HG03558 (cell line): ENCODE measurements around the gene WDR47.
"Not testable (repeated sequence)": the region's sequence is repeated elsewhere in the genome, so short reads cannot be mapped to it uniquely, and the experiment has no call there.

ENCODE experiments used
- ATAC-seq: cut with Tn5 transposase; IDR thresholded peaks from one replicate; pipeline ENCODE4 v1.9.1; 2021; ENCODE audit warnings: moderate number of reproducible peaks; ENCODE audit not compliant: unreplicated experiment; ENCODE audit errors: extremely low read depth

The WDR47 gene

GRCh38 chr1:109056064-109056463 is 14.2 kb upstream of the WDR47 start:
- ATAC-seq = no peak

DNA sequence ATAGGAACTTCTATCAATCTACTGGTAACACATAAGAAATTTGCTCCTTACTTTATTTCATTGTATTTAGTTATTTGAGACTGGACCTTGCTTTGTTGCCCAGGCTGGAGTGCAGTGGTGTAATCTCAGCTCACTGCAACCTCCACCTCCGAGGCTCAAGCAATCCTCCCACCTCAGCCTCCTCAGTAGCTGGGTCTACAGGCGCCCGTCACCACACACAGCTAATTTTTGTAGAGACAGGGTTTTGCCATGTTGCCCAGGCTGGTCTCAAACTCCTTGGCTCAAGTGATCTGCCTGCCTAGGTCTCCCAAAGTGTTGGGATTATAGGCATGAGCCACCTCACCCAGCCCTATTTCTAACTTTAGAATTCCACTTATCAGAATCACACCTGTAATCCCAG is 10.2 kb upstream of the WDR47 start:
- ATAC-seq = not testable (repeated sequence)

DNA sequence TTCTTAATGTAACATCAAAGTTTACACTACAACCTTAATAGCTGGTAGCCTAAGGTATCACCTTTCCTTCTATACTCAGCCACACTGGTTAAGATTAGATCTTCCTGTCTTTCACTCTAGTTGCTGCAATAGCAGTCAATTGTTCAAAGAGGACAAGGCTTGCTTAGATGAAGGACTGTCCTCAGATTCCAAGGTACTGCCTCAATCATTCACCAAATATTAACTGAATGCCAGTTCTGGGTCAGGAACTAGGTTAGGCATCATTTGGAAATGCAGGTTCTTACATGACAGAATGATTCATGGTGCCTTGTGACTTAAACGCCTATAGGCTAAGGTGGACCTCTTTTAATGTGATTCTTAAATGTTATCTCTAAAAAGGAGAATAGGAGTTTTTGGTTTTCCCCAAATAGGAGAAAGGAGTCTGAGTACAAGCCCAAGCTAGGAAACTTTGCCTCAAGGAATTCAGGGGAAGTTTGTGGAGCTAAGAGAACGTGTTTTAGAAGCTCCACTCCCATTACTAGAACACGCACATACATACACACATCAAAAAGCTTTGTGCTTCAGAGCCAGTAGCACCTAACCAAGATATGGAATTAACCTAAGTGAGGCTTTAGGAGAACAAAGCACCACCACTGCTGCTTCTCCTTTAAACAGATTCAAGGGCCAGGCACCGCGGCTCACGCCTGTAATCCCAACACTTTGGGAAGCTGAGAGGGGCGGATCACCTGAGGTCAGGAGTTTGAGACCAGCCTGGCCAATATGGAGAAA is 8.5 kb upstream of the WDR47 start:
- no peak for ATAC-seq

DNA sequence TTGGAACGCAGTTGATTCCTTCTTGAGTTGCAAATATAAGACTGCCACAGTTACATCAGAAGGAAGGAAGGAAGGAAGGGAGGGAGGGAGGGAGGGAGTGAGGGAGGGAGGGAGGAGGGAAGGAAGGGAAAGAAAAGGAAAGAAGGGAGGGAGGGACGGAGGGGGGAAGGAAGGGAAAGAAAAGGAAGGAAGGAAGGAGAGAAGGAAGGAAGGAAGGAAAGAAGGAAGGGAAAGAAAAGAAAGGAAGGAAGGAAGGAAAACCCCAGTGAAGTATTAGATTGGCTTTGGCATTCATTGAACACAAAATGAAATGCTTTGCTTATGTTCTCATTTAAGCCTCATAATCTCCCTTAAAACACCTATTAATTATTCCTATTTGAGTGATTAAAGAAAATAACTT is 6.4 kb upstream of the WDR47 start:
- ATAC-seq = no peak

DNA sequence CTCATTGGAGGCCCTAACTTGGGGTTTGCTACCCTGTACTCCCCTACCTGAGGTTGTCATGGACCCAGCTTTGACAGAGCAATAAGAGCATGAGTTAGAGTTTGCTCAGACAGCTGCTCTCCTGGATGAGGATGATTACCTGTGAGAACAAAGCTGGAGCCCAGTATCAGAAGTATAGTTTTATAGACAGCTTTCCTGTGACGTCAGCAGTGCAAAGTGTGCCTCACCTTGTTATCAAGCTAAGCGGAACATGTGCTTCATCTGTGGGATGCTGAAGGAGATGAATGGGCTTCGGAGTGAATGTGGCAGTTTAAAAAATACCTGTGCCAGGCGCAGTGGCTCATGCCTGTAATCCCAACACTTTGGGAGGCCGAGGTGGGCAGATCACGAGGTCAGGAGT is 5.4 kb upstream of the WDR47 start:
- no peak for ATAC-seq

DNA sequence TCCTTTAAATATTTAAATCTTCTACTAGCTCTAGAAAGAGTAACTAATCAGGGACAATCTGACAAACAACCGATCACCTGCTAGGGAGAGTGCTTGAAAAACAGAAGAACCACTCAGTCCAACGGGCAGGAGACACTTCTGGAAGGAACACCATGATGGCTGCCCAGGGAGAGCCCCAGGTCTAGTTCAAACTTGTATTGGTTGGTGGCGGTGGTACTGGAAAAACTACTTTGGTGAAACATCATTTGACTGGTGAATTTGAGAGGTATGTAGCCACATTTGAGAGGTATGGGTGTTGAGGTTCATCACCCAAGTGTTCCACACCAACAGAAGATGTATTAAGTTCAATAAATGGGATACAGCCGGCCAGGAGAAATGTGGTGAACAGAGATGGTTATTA is 4.8 kb upstream of the WDR47 start:
- ATAC-seq = no peak

- ATAC-seq = no peak
Observed at GRCh38 chr1:109045595-109045994, 3.7 kb upstream of the WDR47 start.

DNA sequence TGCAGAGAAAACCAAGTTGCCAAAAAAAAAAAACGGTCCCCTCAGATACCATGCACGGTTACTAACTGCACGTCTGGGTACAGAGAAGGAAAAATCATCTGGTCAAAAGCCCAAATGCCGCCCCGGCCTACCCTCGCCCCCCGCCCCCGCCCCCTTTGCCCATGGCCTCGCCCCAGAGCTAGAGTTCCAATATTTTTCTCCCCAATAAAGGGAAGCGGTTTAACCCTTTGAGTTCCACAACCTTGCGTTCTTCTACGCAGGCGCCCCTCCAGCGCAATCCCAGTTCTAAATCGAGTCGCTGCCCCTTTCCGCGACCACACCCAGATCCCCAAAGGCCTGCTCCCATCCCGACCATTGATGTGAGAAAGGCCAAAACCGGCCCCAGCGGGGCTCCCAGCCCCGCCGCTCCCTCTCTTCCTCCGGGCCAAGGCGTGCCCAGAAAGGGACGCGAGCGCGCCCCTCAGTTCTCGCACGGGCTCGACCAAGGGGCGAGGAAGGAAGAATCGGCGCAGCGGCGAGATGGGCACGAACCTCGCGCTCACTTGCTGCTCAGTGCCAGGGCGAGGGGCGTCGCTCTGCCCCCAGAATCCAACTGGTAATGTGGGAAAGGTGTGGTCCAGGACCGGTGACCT is 797 bp downstream of the WDR47 start:
- ATAC-seq = no peak

DNA sequence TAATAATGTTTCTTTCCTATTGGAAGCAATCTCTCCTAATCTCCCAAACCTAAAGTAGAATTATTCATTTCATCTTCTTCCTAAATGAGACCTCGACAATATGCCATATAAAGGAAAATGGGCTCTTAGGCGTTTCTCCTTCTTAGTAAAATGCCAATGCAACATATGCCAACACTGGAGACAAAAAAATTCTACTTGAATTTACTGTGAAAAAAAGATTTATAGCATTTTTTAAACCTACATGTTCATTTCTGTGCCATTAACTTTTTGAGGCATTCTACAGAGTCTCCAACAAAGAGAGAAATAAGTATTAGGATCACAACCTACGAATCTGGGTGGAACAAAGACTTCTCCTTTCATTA is 1.3 kb downstream of the WDR47 start:
- no peak for ATAC-seq

- ATAC-seq = no peak
Observed at GRCh38 chr1:109034382-109034781, 7.5 kb downstream of the WDR47 start.

- not testable (repeated sequence) for ATAC-seq
Observed at GRCh38 chr1:109029493-109029892, 12.4 kb downstream of the WDR47 start.

DNA sequence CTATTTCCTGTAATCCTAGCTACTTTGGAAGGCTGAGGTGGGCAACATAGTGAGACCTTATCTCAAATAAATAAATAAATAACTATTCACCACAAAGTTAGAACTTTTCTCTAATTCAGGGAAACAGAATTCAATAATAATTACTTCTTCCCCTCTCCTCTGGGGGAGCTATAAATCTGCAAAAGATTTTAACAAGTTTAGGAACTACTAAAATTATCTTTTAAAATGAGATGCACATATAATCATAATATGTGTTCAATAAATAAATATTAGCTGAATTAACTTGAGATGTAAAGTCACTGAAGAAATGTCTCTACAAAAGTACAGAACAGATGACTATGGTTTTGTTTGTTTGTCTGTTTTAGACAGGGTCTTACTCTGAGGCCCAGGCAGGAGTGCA is 14.1 kb downstream of the WDR47 start:
- no peak for ATAC-seq

DNA sequence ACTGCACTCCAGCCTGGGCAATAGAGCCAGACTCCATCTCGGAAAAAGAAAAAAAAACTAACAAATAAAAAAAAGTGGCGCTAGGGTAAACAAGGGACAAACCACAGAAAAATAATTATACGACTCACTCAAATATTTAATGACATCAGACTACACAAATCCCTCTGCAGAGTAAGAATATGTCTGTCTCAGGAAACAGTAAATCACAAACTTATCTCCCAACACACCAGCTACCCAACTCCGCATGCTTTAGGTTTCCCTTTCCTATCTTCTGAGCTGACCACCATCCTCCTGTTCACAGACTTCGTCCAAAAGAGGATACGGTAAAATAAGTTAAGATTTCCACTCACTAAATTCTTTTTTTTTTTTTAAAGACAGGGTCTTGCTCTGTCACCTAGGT is 16.2 kb downstream of the WDR47 start:
- ATAC-seq = no peak

DNA sequence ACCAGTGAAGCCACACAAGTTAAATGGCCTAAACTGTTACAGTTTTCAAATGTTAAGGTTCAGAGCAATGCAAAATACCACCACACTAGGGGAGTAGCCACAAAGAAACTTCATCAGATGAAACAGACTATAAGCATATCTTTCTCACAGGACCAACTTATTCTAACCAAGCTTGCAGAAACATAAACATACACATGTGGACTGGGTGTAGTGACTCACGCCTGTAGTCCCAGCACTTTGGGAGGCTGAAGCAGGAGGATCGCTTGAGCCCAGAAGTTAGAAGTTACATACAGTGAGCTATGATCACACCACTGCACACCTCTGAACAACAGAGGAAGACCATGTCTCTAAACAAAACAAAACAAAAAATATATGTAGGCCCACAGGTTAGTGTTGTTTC is 17.3 kb downstream of the WDR47 start:
- ATAC-seq = no peak

DNA sequence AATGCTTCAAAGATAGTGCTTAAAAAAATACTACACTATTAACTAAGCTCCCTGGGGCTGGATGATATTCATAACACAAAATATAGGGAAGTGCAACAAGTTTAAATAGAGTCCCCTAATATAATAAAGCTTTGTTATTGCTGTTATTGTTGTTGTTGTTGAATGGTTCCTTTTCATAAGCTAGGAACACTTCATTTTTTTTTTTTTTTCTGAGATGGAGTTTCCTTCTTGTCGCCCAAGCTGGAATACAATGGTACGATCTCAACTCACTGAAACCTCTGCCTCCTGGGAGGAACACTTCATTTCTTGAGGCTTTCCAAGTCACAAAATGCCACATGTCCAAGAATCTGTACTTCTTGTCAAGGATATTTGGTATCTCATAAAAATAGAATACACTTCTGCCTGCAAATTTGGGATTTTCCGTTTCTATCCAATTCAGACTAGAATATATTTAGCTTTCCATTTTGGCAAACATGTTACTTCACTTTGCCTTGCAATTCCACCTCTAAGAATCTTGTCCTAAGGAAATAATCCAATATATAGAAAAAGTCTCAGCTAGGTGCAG is 21.1 kb downstream of the WDR47 start:
- no peak for ATAC-seq

DNA sequence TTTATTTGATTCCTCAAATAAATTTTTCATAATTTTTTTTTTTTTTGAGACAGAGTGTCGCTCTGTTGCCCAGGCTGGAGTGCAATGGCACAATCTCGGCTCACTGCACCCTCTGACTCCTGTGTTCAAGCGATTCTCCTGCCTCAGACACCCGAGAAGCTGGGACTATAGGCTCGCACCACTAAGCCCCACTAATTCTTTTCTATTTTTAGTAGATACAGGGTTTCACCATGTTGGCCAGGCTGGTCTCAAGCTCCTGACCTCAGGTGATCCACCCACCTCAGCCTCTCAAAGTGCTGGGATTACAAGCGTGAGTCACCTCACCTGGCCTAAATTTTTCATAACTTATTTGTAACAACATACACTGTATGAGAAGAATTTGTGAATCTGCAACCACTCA is 24.2 kb downstream of the WDR47 start:
- not testable (repeated sequence) for ATAC-seq

- ATAC-seq = no peak
Observed at GRCh38 chr1:109017134-109017533, 24.8 kb downstream of the WDR47 start.

DNA sequence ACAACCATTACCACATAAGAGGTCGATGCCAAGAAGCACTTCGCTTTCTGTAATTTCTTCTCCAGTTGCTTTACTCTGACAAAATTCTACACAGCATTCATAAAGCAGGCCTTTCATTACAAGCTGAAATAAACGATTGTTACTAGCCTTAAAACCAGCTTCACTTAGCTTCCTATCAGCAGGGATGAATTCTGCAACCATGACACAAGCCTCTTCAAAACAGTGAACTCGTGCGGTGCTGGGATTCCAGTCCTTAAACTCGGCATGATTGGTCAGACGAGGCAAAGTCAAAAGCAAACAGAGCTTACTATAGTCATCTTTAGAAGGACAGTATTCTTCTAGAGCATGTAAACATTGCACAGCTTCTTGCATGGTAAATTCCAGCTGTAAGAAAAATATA is 30.6 kb downstream of the WDR47 start:
- ATAC-seq = no peak

GRCh38 chr1:108996622-108997021 is 45.3 kb downstream of the WDR47 start:
- ATAC-seq = not testable (repeated sequence)

- ATAC-seq = no peak
Observed at GRCh38 chr1:108983114-108983513, 58.8 kb downstream of the WDR47 start.

DNA sequence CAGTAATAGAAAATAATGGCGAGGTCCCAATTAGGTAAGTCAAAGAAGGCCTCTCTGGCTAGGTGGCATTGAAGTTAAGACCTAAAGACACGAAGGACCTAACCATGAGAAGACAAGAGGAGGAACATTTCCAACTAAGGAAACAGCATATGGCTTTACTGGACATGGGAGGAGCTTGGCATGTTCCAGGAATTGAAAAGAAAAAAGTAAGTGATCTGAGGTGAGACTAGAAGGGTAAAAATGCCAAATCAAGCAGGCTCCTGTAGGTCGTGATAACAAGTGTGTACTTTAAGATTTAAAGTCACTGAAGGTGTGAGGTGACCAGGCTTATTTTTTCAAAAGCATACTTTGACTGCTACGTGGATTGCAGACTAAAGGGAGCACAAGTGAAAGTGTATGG is 65.2 kb downstream of the WDR47 start:
- ATAC-seq = no peak

DNA sequence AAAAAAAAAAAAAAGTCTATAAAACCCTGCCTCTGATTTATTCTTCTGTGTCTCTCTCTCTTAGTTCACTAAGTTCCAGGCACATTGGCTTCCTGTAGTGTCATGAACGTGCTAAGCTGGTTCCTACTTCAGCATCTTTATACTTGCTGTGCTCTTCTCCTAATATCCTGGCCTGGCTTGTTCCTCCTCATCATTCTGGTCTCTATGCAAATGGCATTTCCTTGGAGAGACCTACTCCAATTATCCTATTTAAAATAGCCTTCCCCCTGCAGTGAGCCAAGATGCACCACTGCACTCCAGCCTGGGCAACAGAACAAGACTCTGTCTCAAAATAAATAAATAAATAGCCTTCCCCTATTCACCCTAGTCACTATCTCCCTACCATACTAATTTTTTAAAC is 69.0 kb downstream of the WDR47 start:
- no peak for ATAC-seq
